Measurements from ENCODE around the gene TTC28.

The TTC28 gene

DNA sequence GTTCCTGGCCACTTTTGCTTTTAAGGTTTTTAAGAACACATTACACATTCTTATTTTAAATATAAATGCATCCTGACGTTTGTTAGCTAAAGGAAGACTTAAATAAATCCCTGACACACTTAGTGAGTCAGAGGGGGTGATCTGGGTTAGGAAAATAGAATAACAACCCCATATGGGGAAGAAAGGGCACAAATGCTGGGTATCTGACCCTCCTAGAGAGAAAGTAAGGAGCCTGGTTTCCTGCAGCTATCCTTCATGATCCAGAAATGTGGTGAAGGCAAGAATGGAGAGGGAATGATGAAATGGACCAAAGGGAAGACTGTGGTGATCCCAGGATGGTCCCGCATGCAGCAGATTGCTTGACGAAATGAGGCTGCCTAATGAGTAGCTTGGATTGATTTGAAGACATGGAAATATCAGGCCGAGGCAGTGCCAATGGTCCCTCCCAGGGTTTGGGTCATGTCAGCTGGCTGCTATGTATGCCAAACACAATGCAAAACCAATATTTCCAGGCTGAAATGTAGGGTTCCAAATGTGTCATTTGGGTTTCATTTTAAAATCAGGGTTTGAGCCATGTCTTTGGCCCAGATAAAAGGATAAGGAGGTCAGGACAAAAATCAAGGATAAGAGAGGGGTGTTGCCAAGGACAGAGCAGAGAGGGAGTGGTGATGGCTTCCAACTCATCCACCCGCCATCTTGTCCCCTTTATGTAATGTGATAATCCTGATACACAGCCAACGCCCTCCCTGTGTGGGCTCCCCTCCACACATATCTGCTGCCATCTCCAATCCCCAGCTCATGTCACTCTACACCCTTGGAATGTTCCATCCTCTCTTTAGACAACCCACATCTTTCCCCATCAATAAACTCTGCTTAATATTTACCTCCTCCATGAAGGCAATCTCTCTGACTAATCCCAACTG, 625.5 kb downstream of the TTC28 start:
- no peak for DNase-seq (ENCODE audit: low read depth, low spot score)

GRCh38 chr22:28052825-28053269, 626.8 kb downstream of the TTC28 start:
- no peak for DNase-seq (ENCODE audit: low read depth, low spot score)

DNA sequence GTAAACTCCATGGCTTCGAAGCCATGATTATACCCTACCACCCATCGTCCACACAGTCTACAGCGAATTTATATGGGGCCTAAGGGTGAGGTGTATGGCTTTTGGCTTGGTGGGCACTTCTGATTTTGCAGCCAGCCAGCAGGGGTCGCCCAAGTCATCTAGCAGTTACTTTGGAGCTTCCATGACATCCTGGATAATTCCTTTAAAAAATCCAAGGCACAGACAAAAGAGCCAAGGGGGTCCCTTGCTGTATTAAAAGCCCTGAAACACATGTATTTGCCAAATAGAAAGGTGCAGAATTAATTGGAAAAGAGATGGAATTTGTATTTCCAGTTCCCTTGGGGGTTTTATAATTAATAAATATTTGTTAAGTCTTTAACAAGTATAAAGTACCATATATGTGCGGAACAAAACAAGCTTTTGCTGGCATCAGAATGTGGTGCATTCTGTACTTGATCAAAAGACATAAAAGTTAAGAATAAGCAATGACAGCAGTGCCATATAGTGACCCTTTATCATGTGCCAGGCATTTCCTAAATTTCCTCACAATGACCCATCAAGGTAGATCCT, 627.8 kb downstream of the TTC28 start:
- no peak for DNase-seq (ENCODE audit: low read depth, low spot score)

DNA sequence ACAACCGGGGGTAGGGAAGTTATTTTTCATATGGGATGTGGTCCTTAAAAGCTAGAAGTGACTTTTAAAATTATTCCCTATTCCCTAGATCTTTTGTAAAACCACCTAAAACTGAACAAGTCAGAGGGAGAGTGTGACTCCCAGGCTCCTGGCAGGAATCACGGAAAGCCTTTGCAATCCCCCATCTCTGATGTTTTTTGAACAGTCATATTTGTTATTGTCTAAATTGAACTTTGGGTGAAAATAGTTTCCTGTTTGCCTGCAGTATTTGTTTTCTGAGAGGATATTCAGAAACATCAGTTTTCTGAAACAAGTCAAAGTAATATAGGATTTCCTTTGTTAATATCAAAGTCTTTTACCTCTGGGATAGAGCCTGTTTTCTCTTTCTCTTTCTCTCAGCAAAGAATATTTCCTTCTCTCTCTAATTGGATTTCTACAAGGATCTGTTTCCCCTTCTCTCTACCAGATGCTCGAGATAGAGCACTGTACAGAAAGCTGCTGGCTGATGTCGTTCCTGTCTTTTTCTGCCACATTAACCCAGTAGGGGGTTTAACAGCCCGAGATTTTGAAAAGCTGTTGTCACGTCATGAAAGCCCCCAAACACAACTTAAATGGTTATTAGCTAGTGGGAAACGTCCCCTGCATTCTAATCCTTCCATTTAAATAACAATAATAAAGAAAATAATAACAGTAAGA, 628.4 kb downstream of the TTC28 start:
- DNase-seq (ENCODE audit: low read depth, low spot score): no peak

DNA sequence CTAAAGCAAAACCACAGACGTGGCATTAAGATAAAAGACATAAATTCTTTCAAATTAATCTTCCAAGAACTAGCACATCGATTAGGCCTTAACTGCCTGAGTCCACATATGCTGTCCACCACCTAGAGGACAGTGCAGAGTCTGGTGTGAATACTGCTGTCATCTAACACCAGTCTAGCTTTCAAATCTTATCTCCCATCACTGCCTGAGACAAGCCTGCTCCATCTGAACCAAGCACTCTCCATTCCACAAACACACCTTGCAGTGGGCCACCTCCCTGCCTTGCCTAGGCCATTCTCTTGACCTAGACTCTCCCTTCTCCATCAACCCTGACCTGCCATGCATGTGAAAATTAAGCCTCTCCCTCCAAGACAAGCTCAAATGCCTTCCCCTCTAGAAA, 631.1 kb downstream of the TTC28 start:
- DNase-seq (ENCODE audit: low read depth, low spot score): no peak

- DNase-seq (ENCODE audit: low read depth, low spot score): no peak
Measured at GRCh38 chr22:28047740-28048139, 631.9 kb downstream of the TTC28 start.

GRCh38 chr22:28046100-28046499, 633.5 kb downstream of the TTC28 start:
- no peak for DNase-seq (ENCODE audit: low read depth, low spot score)

GRCh38 chr22:28044546-28045173, 635.0 kb downstream of the TTC28 start:
- no peak for DNase-seq (ENCODE audit: low read depth, low spot score)

DNA sequence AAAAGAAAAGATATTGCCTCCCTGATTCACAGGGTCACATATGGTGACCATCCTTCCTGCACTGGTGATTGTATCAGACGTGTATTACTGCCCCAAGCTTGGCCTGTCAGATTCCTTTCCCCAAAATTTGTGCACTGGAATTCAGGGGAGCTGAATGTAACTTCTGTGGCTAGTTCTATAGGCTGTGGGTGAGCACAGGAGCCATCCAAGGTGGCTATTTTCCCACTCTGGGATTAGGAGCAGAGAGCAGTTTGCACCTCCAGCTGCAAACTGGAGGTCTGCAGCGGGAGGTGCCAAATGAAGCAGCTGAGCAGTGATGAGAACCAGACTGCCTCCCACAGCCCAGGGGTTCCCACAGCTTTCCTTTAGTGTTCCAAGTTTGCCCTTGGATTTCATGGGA, 636.4 kb downstream of the TTC28 start:
- no peak for DNase-seq (ENCODE audit: low read depth, low spot score)

- DNase-seq (ENCODE audit: low read depth, low spot score): no peak
Measured at GRCh38 chr22:28034760-28035401, 644.8 kb downstream of the TTC28 start.

DNA sequence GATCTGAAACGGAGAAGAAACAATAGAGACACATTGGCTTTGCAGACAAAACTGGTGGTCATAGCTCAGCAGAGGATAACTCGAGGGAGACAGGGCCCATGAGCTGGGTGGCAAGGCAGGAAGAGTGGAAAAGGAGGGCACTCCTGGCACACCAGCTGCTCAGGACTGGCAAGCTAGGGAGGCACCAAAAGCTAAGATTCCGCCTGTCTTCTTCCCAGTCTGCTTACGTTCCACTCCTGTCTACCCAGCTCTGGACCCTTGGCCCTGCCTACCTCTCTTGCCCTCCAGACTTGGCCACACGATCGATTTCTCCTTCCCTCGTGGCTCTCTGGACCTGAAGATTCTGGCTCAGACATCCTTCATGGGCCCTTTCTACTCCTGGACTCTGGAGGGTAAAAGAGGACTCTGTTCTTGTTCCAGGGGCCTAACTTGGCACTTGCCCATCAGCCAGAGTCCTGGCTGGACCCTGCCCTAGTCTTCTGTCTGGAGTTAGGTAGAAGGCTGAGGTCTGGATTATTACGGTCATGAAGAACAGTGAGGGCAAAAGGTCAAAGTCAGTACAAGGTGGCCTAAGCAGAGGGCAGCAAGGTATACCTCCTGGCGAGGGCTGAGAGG, 645.4 kb downstream of the TTC28 start:
- DNase-seq (ENCODE audit: low read depth, low spot score): no peak

DNA sequence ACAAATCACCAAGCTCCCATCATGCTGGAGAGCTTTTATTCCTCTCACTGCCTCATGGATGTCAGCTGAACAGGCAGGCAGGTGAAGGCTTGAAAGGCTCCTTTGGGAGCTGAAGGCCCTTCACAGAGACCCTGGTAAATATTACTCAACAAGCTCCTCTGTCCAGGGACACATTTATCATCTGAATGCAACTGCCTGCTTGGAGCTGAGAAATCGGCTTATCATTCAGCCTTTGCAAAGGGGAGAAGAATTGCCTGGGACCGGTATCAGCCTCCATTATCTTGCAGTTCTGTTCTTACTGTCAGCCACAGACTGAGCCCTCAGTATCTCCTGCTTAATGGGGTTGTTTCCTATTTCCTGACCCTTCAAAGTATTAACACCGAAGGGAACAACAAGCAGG, 646.8 kb downstream of the TTC28 start:
- no peak for DNase-seq (ENCODE audit: low read depth, low spot score)

DNA sequence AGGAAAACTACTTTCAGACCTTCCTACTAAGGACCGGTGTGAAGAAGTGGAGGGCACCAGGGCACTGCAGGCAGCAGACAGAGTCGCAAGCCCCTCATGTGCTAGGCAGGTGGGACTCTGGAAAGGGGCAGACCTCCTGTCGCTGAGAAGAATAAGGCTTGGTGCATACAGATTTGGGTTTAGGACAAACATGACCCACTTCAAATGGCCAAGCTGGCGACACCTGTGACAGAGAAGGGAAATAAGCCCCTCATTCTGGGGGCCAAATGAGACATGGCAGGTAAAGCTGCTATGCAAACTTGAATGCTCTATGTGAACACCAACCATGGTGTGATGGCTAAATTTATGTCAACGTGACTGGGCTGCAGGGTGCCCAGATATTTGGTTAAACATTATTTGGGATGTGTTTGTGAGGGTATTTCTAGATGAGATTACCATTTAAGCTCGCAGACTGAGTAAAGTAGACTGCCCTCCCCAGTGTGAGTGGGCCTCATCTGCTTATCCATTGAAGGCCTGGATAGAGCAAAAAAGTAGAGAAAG, 648.2 kb downstream of the TTC28 start:
- DNase-seq (ENCODE audit: low read depth, low spot score): no peak

DNA sequence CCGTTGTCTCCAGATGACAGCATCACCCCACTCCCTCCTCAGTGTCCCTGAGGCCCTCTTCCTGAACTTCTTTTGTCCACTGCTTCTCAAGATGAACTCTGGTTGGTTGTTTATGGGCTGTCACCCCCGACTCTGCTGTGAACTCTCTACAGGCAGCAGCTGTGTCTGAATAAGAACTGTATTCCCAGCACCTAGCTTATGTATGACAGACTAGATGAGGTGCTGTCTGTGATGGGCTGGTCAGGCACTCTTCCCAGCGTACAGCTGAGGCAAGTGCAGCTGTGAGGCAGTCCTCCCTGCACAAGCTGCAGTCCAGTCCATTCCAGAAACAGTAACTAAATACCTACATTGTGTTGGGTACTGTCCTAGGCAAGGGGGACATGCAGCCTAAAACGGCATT, 649.2 kb downstream of the TTC28 start:
- no peak for DNase-seq (ENCODE audit: low read depth, low spot score)

- DNase-seq (ENCODE audit: low read depth, low spot score): no peak
Measured at GRCh38 chr22:28029956-28030355, 649.7 kb downstream of the TTC28 start.

GRCh38 chr22:28029201-28029948, 650.3 kb downstream of the TTC28 start:
- DNase-seq (ENCODE audit: low read depth, low spot score): no peak

GRCh38 chr22:28027453-28028448, 651.9 kb downstream of the TTC28 start:
- no peak for DNase-seq (ENCODE audit: low read depth, low spot score)

- no peak for DNase-seq (ENCODE audit: low read depth, low spot score)
Measured at GRCh38 chr22:28025866-28026575, 653.6 kb downstream of the TTC28 start.
